HEK293 (cell line): ENCODE results near the gene BORCS6.
"Not testable (repeated sequence)": the region's sequence is repeated elsewhere in the genome, so short reads cannot be mapped to it uniquely, and the experiment has no call there.

Source experiments
- BCL11A ChIP-seq: fragments of 450-650 bp; formaldehyde crosslinking; IDR thresholded peaks from 2 replicates; pipeline ENCODE4 v1.5.1; 2016; ENCODE audit warnings: low read depth, missing biosample characterization, missing genetic modification characterization
- KLF16 ChIP-seq: fragments of 450-650 bp; formaldehyde crosslinking; IDR thresholded peaks from 2 replicates; pipeline ENCODE4 v1.5.1; 2017; ENCODE audit warnings: missing biosample characterization, missing genetic modification characterization
- MEIS1 ChIP-seq: sonication (generic); formaldehyde crosslinking; IDR thresholded peaks from 2 replicates; pipeline ENCODE4 v1.8.1; 2022; ENCODE audit warnings: missing genetic modification reagents, mild to moderate bottlenecking, borderline replicate concordance
- ZBTB17 ChIP-seq: fragments of 450-650 bp; formaldehyde crosslinking; IDR thresholded peaks from 2 replicates; pipeline ENCODE4 v1.5.1; 2016; ENCODE audit warnings: missing biosample characterization, missing genetic modification characterization
- ZBTB8A ChIP-seq: fragments of 450-650 bp; formaldehyde crosslinking; IDR thresholded peaks from 2 replicates; pipeline ENCODE4 v1.5.1; 2016; ENCODE audit warnings: missing biosample characterization, missing genetic modification characterization
- ZNF146 ChIP-seq: fragments of 450-650 bp; formaldehyde crosslinking; IDR thresholded peaks from 2 replicates; pipeline ENCODE4 v1.5.1; 2016; ENCODE audit warnings: missing biosample characterization, missing genetic modification characterization
- ZNF211 ChIP-seq: fragments of 450-650 bp; formaldehyde crosslinking; IDR thresholded peaks from 2 replicates; pipeline ENCODE4 v1.5.1; 2016; ENCODE audit warnings: low read depth, missing biosample characterization, missing genetic modification characterization
- ZNF274 ChIP-seq, 2 experiments: fragments of 200-500 bp in 1 of 2; fragments of 450-650 bp in 1 of 2; sonication (Bioruptor generic) in 1 of 2; formaldehyde crosslinking in 1 of 2; IDR thresholded peaks; 2 replicates each; pipeline versions ENCODE4 v1.5.1 to v1.6.1; 2014 to 2016; ENCODE audit warnings: borderline replicate concordance in 1 of 2, inconsistent platforms in 1 of 2, low read length in 1 of 2, missing biosample characterization in 1 of 2, missing genetic modification characterization in 1 of 2
- ZNF335 ChIP-seq: fragments of 450-650 bp; formaldehyde crosslinking; conservative IDR thresholded peaks from 2 replicates; pipeline ENCODE4 v1.5.1; 2016; ENCODE audit warnings: missing biosample characterization, missing genetic modification characterization
- ZNF416 ChIP-seq: fragments of 450-650 bp; formaldehyde crosslinking; IDR thresholded peaks from 2 replicates; pipeline ENCODE4 v1.5.1; 2016; ENCODE audit warnings: missing biosample characterization, missing genetic modification characterization
- ZNF561 ChIP-seq: fragments of 450-650 bp; IDR thresholded peaks from 2 replicates; pipeline ENCODE4 v1.5.1; 2018; ENCODE audit warnings: missing biosample characterization, missing genetic modification characterization, borderline replicate concordance
- ZNF670 ChIP-seq: fragments of 450-650 bp; formaldehyde crosslinking; IDR thresholded peaks from 2 replicates; pipeline ENCODE4 v1.5.1; 2016; ENCODE audit warnings: missing biosample characterization, missing genetic modification characterization, low read depth
- ZNF776 ChIP-seq: fragments of 450-650 bp; formaldehyde crosslinking; IDR thresholded peaks from 2 replicates; pipeline ENCODE4 v1.5.0; 2017; ENCODE audit warnings: missing biosample characterization, missing genetic modification characterization, borderline replicate concordance
- TF ChIP-seq, protein P1 (sequence below): fragments of 450-650 bp; formaldehyde crosslinking; IDR thresholded peaks from 2 replicates; pipeline ENCODE4 v1.5.1; 2016; ENCODE audit warnings: missing biosample characterization, missing genetic modification characterization

DNA sequence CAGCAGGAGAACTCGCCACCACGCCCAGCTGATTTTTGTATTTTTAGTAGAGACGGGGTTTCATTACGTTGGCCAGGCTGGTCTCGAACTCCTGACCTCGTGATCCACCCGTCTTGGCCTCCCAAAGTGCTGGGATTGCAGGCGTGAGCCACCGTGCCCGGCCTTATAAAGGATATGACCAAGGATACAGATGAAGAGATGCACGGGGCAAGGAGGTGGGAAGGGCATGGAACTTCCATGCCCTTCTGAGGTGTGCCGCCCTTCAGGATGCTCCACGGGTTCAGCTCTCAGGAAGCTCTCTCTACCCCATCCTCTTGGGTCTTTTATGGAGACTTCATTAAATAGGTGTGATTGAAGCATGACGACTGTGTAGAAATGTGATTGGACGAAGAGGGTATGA is 24.0 kb upstream of the BORCS6 start:
- TF ChIP-seq ZNF274 (IDR thresholded peaks at IDR 0.05; ENCODE audit: low read length); ZNF274 (tag by site-specific recombination; IDR thresholded peaks at IDR 0.05; ENCODE audit: borderline replicate concordance); ZNF670 (tag by site-specific recombination); ZNF416 (tag by site-specific recombination); BCL11A (tag by site-specific recombination); ZNF776 (tag by site-specific recombination); ZBTB17 (tag by site-specific recombination); MEIS1; ZNF211 (tag by site-specific recombination); ZNF561 (tag by site-specific recombination); ZBTB8A (tag by site-specific recombination); ZNF146; ZNF335 (tag by site-specific recombination); KLF16: not testable (repeated sequence)
- TF ChIP-seq, protein P1, sequence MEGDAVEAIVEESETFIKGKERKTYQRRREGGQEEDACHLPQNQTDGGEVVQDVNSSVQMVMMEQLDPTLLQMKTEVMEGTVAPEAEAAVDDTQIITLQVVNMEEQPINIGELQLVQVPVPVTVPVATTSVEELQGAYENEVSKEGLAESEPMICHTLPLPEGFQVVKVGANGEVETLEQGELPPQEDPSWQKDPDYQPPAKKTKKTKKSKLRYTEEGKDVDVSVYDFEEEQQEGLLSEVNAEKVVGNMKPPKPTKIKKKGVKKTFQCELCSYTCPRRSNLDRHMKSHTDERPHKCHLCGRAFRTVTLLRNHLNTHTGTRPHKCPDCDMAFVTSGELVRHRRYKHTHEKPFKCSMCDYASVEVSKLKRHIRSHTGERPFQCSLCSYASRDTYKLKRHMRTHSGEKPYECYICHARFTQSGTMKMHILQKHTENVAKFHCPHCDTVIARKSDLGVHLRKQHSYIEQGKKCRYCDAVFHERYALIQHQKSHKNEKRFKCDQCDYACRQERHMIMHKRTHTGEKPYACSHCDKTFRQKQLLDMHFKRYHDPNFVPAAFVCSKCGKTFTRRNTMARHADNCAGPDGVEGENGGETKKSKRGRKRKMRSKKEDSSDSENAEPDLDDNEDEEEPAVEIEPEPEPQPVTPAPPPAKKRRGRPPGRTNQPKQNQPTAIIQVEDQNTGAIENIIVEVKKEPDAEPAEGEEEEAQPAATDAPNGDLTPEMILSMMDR (tag by site-specific recombination) = not testable (repeated sequence)
